Fibroblast of lung (primary cell): ENCODE measurements around the gene BABAM2.

ENCODE experiments used
- CTCF ChIP-seq, 2 donors: IDR thresholded peaks in 1 of 2; conservative IDR thresholded peaks in 1 of 2; 1 replicate in 1 of 2; 2 replicates in 1 of 2; pipeline ENCODE4 v1.5.1; 2011 to 2012; ENCODE audit warnings: low read length in 2 of 2, control low read depth in 1 of 2, inconsistent platforms in 1 of 2, low read depth in 1 of 2, mild to moderate bottlenecking in 1 of 2
- EZH2 ChIP-seq: IDR thresholded peaks from 2 replicates; pipeline ENCODE4 v1.5.1; 2012; ENCODE audit warnings: low read length, control low read depth, mild to moderate bottlenecking; ENCODE audit errors: missing control alignments

- no peak for TF ChIP-seq CTCF (conservative IDR thresholded peaks at IDR 0.05 in 1 of 2, IDR thresholded peaks at IDR 0.05 in 1 of 2; ENCODE audit: low read depth in 1 of 2, low read length in 2 of 2)
- TF ChIP-seq EZH2, result no peak
Measured at GRCh38 chr2:27929916-27930486, 39.5 kb downstream of the BABAM2 start.
